ENCODE results near the gene MEDAG.
A peak's percentile ranks its signal among the peaks of the same experiment; 100 is the strongest.

Gene MEDAG

GRCh38 chr13:30865123-30866049 lies 40.7 kb upstream of the MEDAG start:
- Histone ChIP-seq H3K79me2 (ENCODE audit: insufficient read depth, low read length) (no peaks in the 10 kb centered on the region), H3K9ac (ENCODE audit: low read depth, low read length) (no peak overlapping the region), H2AFZ (ENCODE audit: low read depth, low read length) (peak overlapping the region; percentile 66), H3K36me3 (ENCODE audit: insufficient read depth, low read length) (no peaks in the 10 kb centered on the region), H3K4me2 (ENCODE audit: insufficient read depth, low read length) (no peak overlapping the region), H3K27me3 (ENCODE audit: insufficient read depth, low read length, poor library complexity) (peaks cover 2% of the 10 kb centered on the region), H3K4me3 (ENCODE audit: low read depth in 1 of 2, low read length in 2 of 2) (no peak overlapping the region), H4K20me1 (ENCODE audit: insufficient read depth, low read length) (no peaks in the 10 kb centered on the region), H3K27ac (ENCODE audit: low read length) (no peak overlapping the region), H3K4me1 (ENCODE audit: insufficient read depth, low read length) (peaks cover 5% of the 10 kb centered on the region; the same call in 1 of the 2 replicates), H3K9me3 (ENCODE audit: insufficient read depth, low read length, severe bottlenecking) (no peaks in the 10 kb centered on the region)
- ATAC-seq (ENCODE audit: insufficient read depth, low read depth) (peak; percentile 95), DNase-seq (peak; percentile 65)
- TF ChIP-seq CTCF (IDR thresholded peaks at IDR 0.05; ENCODE audit: borderline replicate concordance, extremely low read depth, low read length, poor library complexity, severe bottlenecking) (peak; percentile 98), EZH2 (IDR thresholded peaks at IDR 0.05; ENCODE audit: borderline replicate concordance, low read depth, low read length, severe bottlenecking) (no peak)

GRCh38 chr13:30866677-30867076 lies 39.4 kb upstream of the MEDAG start:
- H3K27me3 ChIP-seq (ENCODE audit: insufficient read depth, low read length, poor library complexity): peaks cover 2% of the 10 kb centered on the region
- no peak overlapping the region for H3K4me2 ChIP-seq (ENCODE audit: insufficient read depth, low read length)
- no peaks in the 10 kb centered on the region for H4K20me1 ChIP-seq (ENCODE audit: insufficient read depth, low read length)
- no peak for DNase-seq
- H3K79me2 ChIP-seq (ENCODE audit: insufficient read depth, low read length): no peaks in the 10 kb centered on the region
- TF ChIP-seq CTCF (IDR thresholded peaks at IDR 0.05; ENCODE audit: borderline replicate concordance, extremely low read depth, low read length, poor library complexity, severe bottlenecking): no peak
- TF ChIP-seq EZH2 (IDR thresholded peaks at IDR 0.05; ENCODE audit: borderline replicate concordance, low read depth, low read length, severe bottlenecking): no peak
- H3K9me3 ChIP-seq (ENCODE audit: insufficient read depth, low read length, severe bottlenecking): no peaks in the 10 kb centered on the region
- H3K36me3 ChIP-seq (ENCODE audit: insufficient read depth, low read length): no peaks in the 10 kb centered on the region
- H3K4me3 ChIP-seq (ENCODE audit: low read depth in 1 of 2, low read length in 2 of 2): no peak overlapping the region
- no peak for ATAC-seq (ENCODE audit: insufficient read depth, low read depth)
- no peak overlapping the region for H3K9ac ChIP-seq (ENCODE audit: low read depth, low read length)
- H3K4me1 ChIP-seq (ENCODE audit: insufficient read depth, low read length): peaks cover 5% of the 10 kb centered on the region; the same call in 1 of the 2 replicates
- H3K27ac ChIP-seq (ENCODE audit: low read length): no peak overlapping the region
- H2AFZ ChIP-seq (ENCODE audit: low read depth, low read length): no peak overlapping the region

GRCh38 chr13:30867089-30867669 lies 38.9 kb upstream of the MEDAG start:
- no peak overlapping the region for H2AFZ ChIP-seq (ENCODE audit: low read depth, low read length)
- H3K9me3 ChIP-seq (ENCODE audit: insufficient read depth, low read length, severe bottlenecking): no peaks in the 10 kb centered on the region
- peaks cover 5% of the 10 kb centered on the region; the same call in 1 of the 2 replicates for H3K4me1 ChIP-seq (ENCODE audit: insufficient read depth, low read length)
- H3K27ac ChIP-seq (ENCODE audit: low read length): no peak overlapping the region
- H4K20me1 ChIP-seq (ENCODE audit: insufficient read depth, low read length): no peaks in the 10 kb centered on the region
- peaks cover 2% of the 10 kb centered on the region for H3K27me3 ChIP-seq (ENCODE audit: insufficient read depth, low read length, poor library complexity)
- H3K79me2 ChIP-seq (ENCODE audit: insufficient read depth, low read length): no peaks in the 10 kb centered on the region
- TF ChIP-seq CTCF (IDR thresholded peaks at IDR 0.05; ENCODE audit: borderline replicate concordance, extremely low read depth, low read length, poor library complexity, severe bottlenecking) (no peak), EZH2 (IDR thresholded peaks at IDR 0.05; ENCODE audit: borderline replicate concordance, low read depth, low read length, severe bottlenecking) (no peak)
- no peak overlapping the region for H3K4me3 ChIP-seq (ENCODE audit: low read depth in 1 of 2, low read length in 2 of 2)
- ATAC-seq (ENCODE audit: insufficient read depth, low read depth) (no peak), DNase-seq (no peak)
- H3K4me2 ChIP-seq (ENCODE audit: insufficient read depth, low read length): no peak overlapping the region
- H3K36me3 ChIP-seq (ENCODE audit: insufficient read depth, low read length): no peaks in the 10 kb centered on the region
- no peak overlapping the region for H3K9ac ChIP-seq (ENCODE audit: low read depth, low read length)
